Measurements from ENCODE around the gene C1orf21. TPM values are rescaled to one million over a fixed set of nuclear protein-coding genes. Genes with fewer than 3 reads are reported as not detected.

Gene C1orf21
- total and polyA plus RNA-seq, 2 of the 4 experiments (the other 2 are of a cell fraction) = 6.4 to 9.9 TPM

DNA sequence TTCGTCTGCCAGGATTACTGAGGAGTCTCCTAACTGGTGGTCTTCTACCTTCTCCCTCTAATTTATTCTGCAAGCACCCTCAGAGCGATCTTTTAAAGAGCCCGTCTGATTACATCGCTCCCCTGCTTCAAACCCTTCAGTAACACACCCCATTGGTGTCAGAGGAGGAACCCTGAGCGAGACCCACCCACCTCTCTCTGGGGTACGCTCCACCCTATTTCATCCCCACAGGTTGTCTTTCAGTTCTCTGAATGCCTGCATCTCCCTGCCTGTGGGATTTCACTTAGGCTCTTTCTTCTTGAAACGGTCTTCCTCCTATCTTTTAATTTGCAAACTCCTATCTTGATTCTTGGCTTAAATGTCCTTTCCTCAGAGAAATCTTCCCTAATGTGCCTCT, 39.4 kb downstream of the C1orf21 start:
- dilution Hi-C loops (cut with HindIII; ENCODE audit: low sequenced_read_pairs, unreplicated experiment) = no loop called here
- CTCF ChIA-PET = no interaction called here

More for the DNA sequence above, 39.4 kb downstream of the C1orf21 start:
- POLR2A ChIA-PET (ENCODE audit: unreplicated experiment) = no interaction called here
- no peak overlapping the region for H4K5ac ChIP-seq (ENCODE audit: low read depth, low read length)
- H2BK15ac ChIP-seq (ENCODE audit: low read depth, low read length) = no peak overlapping the region
- ATAC-seq (ENCODE audit: low read depth) = no peak
- no peak overlapping the region for H3K14ac ChIP-seq (replicated peaks; ENCODE audit: low read depth, low read length)
- no peak overlapping the region for H3K4me3 ChIP-seq (ENCODE audit: insufficient read depth, low read depth, low read length)
- no peak overlapping the region for H3K23ac ChIP-seq (ENCODE audit: low read depth, low read length)
- no peak overlapping the region for H2BK5ac ChIP-seq (ENCODE audit: low read depth, low read length, poor library complexity, severe bottlenecking)
- H3K79me1 ChIP-seq (ENCODE audit: low read depth in 1 of 2, low read length in 2 of 2) = peaks cover 0 to 11% of the 10 kb centered on the region in 2 experiments; a peak in 2 of 4 replicates
- H4K91ac ChIP-seq (ENCODE audit: insufficient read depth, low read depth, low read length) = no peak overlapping the region
- no peak overlapping the region for H3K56ac ChIP-seq (ENCODE audit: extremely low read depth, insufficient read depth, low read length)
- H2AFZ ChIP-seq (replicated peaks; ENCODE audit: low read length, poor library complexity) = no peak overlapping the region
- peaks cover 2% of the 10 kb centered on the region; the same call in 1 of the 2 replicates for H3K4me1 ChIP-seq (ENCODE audit: control insufficient read depth, insufficient read depth, low read length)
- H3K4ac ChIP-seq (ENCODE audit: low read depth, low read length) = no peak overlapping the region
- no peaks in the 10 kb centered on the region for H4K20me1 ChIP-seq (ENCODE audit: insufficient read depth, low read length)
- no peak for DNase-seq
- no peaks in the 10 kb centered on the region for H3K27me3 ChIP-seq (ENCODE audit: control insufficient read depth, insufficient read depth, low read length)
- H3K27ac ChIP-seq (ENCODE audit: insufficient read depth, low read length) = no peak overlapping the region
- no peaks in the 10 kb centered on the region for H3K9me3 ChIP-seq (ENCODE audit: control insufficient read depth, insufficient read depth, low read length)
- H2BK20ac ChIP-seq (ENCODE audit: low read depth, low read length) = no peak overlapping the region
- no TSS peak for BruUV-seq (replicated peaks)
- no peak overlapping the region for H4K8ac ChIP-seq (ENCODE audit: low read depth in 2 of 2, low read length in 2 of 2)
- WGBS, 2 experiments (ENCODE audit: extremely low coverage in 2 of 2, insufficient read length in 1 of 2) = 100% methylated on average over 1 of the region's 7 CpGs; no CpG with 5 or more reads in 1 of the 2 experiments
- no peak overlapping the region for H3K4me2 ChIP-seq (ENCODE audit: low read depth, low read length)
- H2AK9ac ChIP-seq (replicated peaks; ENCODE audit: low read depth, low read length, poor library complexity) = no peak overlapping the region
- H3K36me3 ChIP-seq (ENCODE audit: control insufficient read depth, insufficient read depth, low read length) = no peaks in the 10 kb centered on the region
- in situ Hi-C loops (cut with MboI; ENCODE audit: low sequenced_read_pairs) = no loop called here
- intact Hi-C loops (cut with micrococcal nuclease) = no loop called here
- H3K9me1 ChIP-seq (ENCODE audit: insufficient read depth, low read length) = no peaks in the 10 kb centered on the region
- H3K9ac ChIP-seq (ENCODE audit: low read depth, low read length) = no peak overlapping the region
- no peak for TF ChIP-seq BHLHE40 (IDR thresholded peaks at IDR 0.05; ENCODE audit: low read depth, low read length)
- no peak for TF ChIP-seq SMC3 (IDR thresholded peaks at IDR 0.05; ENCODE audit: low read depth, low read length)
- no peak for TF ChIP-seq FOS (IDR thresholded peaks at IDR 0.05; ENCODE audit: low read depth, low read length)
- TF ChIP-seq CHD1 (IDR thresholded peaks at IDR 0.05; ENCODE audit: low read depth, low read length) = no peak
- TF ChIP-seq POLR2A (IDR thresholded peaks at IDR 0.05; ENCODE audit: low read depth, low read length) = no peak
- TF ChIP-seq RAD21 (IDR thresholded peaks at IDR 0.05; ENCODE audit: low read length) = no peak
- no peak for TF ChIP-seq RCOR1 (IDR thresholded peaks at IDR 0.05; ENCODE audit: insufficient replicate concordance, low read length)
- no peak for TF ChIP-seq ELK1 (IDR thresholded peaks at IDR 0.05; ENCODE audit: borderline replicate concordance, low read depth, low read length)
- no peak for TF ChIP-seq RFX5 (IDR thresholded peaks at IDR 0.05; ENCODE audit: low read depth, low read length)
- TF ChIP-seq MAFK (IDR thresholded peaks at IDR 0.05; ENCODE audit: low read depth, low read length) = no peak
- TF ChIP-seq CEBPB (IDR thresholded peaks at IDR 0.05; ENCODE audit: low read depth, low read length) = no peak
- no peak for TF ChIP-seq CTCF (conservative IDR thresholded peaks at IDR 0.05; ENCODE audit: low read depth, low read length)
- no peak for TF ChIP-seq MXI1 (IDR thresholded peaks at IDR 0.05; ENCODE audit: borderline replicate concordance, low read depth, low read length)
- TF ChIP-seq, protein P1, sequence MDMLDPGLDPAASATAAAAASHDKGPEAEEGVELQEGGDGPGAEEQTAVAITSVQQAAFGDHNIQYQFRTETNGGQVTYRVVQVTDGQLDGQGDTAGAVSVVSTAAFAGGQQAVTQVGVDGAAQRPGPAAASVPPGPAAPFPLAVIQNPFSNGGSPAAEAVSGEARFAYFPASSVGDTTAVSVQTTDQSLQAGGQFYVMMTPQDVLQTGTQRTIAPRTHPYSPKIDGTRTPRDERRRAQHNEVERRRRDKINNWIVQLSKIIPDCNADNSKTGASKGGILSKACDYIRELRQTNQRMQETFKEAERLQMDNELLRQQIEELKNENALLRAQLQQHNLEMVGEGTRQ (IDR thresholded peaks at IDR 0.05; ENCODE audit: low read depth, low read length) = no peak
- TF ChIP-seq MAZ (IDR thresholded peaks at IDR 0.05; ENCODE audit: borderline replicate concordance, low read depth, low read length) = no peak
- TF ChIP-seq NFE2L2 (IDR thresholded peaks at IDR 0.05; ENCODE audit: low read depth, low read length) = no peak
- H3K18ac ChIP-seq (ENCODE audit: low read depth, low read length) = no peak overlapping the region
- H2AK5ac ChIP-seq (ENCODE audit: low read depth, low read length) = no peak overlapping the region
- H2BK120ac ChIP-seq (ENCODE audit: low read depth, low read length) = no peak overlapping the region
